CD4-positive, alpha-beta memory T cell (primary cell): ENCODE data around the gene C3orf22. TPM values are rescaled to one million over a fixed set of nuclear protein-coding genes. Genes with fewer than 3 reads are reported as not detected.

Experiments used
- CTCF ChIA-PET: fragments of 350-600 bp; sonication (Branson Sonifier 250); formaldehyde crosslinking; loops from one replicate; lab custom pipeline; 2021; ENCODE audit warnings: inconsistent platforms; ENCODE audit not compliant: partially characterized antibody; lab: Charles Lee
- POLR2A ChIA-PET: fragments of 350-600 bp; sonication (Branson Sonifier 250); formaldehyde crosslinking; loops from one replicate; lab custom pipeline; 2021; ENCODE audit not compliant: partially characterized antibody; lab: Charles Lee
- DNase-seq, 5 donors: peaks; one replicate each; pipeline versions ENCODE4 v3.0.0 to v3.0.0-alpha.2; 2020 to 2022; ENCODE audit warnings: mixed read lengths in 1 of 5
- H3K27ac ChIP-seq: one replicate; pipeline ENCODE4 v1.7.0; 2013; ENCODE audit warnings: low read depth, low read length
- H3K27me3 ChIP-seq: 2 replicates; pipeline ENCODE4 v1.7.0; 2013; ENCODE audit warnings: mild to moderate bottlenecking, low read length, moderate library complexity; ENCODE audit not compliant: insufficient read depth
- H3K36me3 ChIP-seq: 2 replicates; pipeline ENCODE4 v1.7.0; 2013; ENCODE audit warnings: mild to moderate bottlenecking, low read length, moderate library complexity; ENCODE audit not compliant: insufficient read depth
- H3K4me1 ChIP-seq: 2 replicates; pipeline ENCODE4 v1.7.0; 2013; ENCODE audit warnings: mild to moderate bottlenecking, low read length, moderate library complexity; ENCODE audit not compliant: insufficient read depth
- H3K4me3 ChIP-seq, 2 donors: one replicate each; pipeline ENCODE4 v1.7.0; 2013; ENCODE audit warnings: low read length in 2 of 2, mild to moderate bottlenecking in 1 of 2
- H3K9me3 ChIP-seq, 2 donors: one replicate each; pipeline ENCODE4 v1.7.0; 2013; ENCODE audit warnings: low read length in 2 of 2, control low read depth in 1 of 2; ENCODE audit not compliant: control insufficient read depth in 1 of 2
- H3K27ac Mint-ChIP-seq, 7 donors: one replicate each; pipeline ENCODE4 v1.8.0; 2020 to 2021; ENCODE audit warnings: mixed read lengths in 7 of 7, mild to moderate bottlenecking in 6 of 7, inconsistent platforms in 3 of 7, moderate library complexity in 3 of 7
- H3K27me3 Mint-ChIP-seq, 2 donors: one replicate each; pipeline ENCODE4 v1.8.0; 2020 to 2021; ENCODE audit warnings: mixed read lengths in 2 of 2
- H3K36me3 Mint-ChIP-seq, 2 donors: one replicate each; pipeline ENCODE4 v1.8.0; 2020 to 2021; ENCODE audit warnings: mixed read lengths in 2 of 2, inconsistent platforms in 1 of 2, mild to moderate bottlenecking in 1 of 2
- H3K4me1 Mint-ChIP-seq, 4 donors: one replicate each; pipeline ENCODE4 v1.8.0; 2020 to 2021; ENCODE audit warnings: mixed read lengths in 4 of 4, mild to moderate bottlenecking in 1 of 4
- H3K4me3 Mint-ChIP-seq, 8 donors: one replicate each; pipeline ENCODE4 v1.8.0; 2020 to 2021; ENCODE audit warnings: mixed read lengths in 8 of 8, mild to moderate bottlenecking in 7 of 8, moderate library complexity in 6 of 8, inconsistent platforms in 3 of 8
- H3K9me3 Mint-ChIP-seq, 8 donors: one replicate each; pipeline ENCODE4 v1.8.0; 2020 to 2021; ENCODE audit warnings: mixed read lengths in 8 of 8, mild to moderate bottlenecking in 5 of 8, inconsistent platforms in 3 of 8, moderate library complexity in 1 of 8
- intact Hi-C: fragments of 100-400 bp; cut with micrococcal nuclease; formaldehyde crosslinking; loops from one replicate; pipeline ENCODE4 v1.15.1; 2023
- polyA plus RNA-seq, 2 donors: library from polyadenylated mRNA; unstranded; fragments of 300-500 nt; fragmentation: Illumina TruSeq; gene quantifications; one replicate each; pipeline ENCODE4 v1.2.3, GENCODE V29; 2021
- total RNA-seq, 2 experiments: library from RNA; stranded (reverse); gene quantifications; one replicate each; pipeline ENCODE4 v1.2.3, GENCODE V29; 2021

Gene C3orf22
- total and polyA plus RNA-seq, 4 experiments from 2014 or later, result not detected

- Mint-ChIP-seq H3K4me3 (no peak overlapping the region), H3K4me1 (no peaks in the 10 kb centered on the region), H3K36me3 (no peaks in the 10 kb centered on the region), H3K9me3 (peaks cover 0 to 4% (median 3%) of the 10 kb centered on the region in 8 donors), H3K27me3 (peaks cover under 1 to 2% of the 10 kb centered on the region in 2 donors), H3K27ac (no peak overlapping the region)
- intact Hi-C loops, result no loop called here
- H3K27ac ChIP-seq, result no peak overlapping the region
- CTCF ChIA-PET, result no interaction called here
- no peaks in the 10 kb centered on the region for H3K4me1 ChIP-seq
- POLR2A ChIA-PET, result no interaction called here
- no peaks in the 10 kb centered on the region for H3K27me3 ChIP-seq
- no peak for DNase-seq
- no peak overlapping the region for H3K4me3 ChIP-seq
- no peaks in the 10 kb centered on the region for H3K9me3 ChIP-seq
- no peaks in the 10 kb centered on the region for H3K36me3 ChIP-seq
Observed at GRCh38 chr3:126556637-126557414, 1.9 kb downstream of the C3orf22 start.

- H3K27me3 ChIP-seq, result no peaks in the 10 kb centered on the region
- H3K9me3 Mint-ChIP-seq, result no peaks in the 10 kb centered on the region
- no peak overlapping the region for H3K27ac Mint-ChIP-seq
- intact Hi-C loops, result no loop called here
- H3K4me3 Mint-ChIP-seq, result no peak overlapping the region
- H3K9me3 ChIP-seq, result no peaks in the 10 kb centered on the region
- no peaks in the 10 kb centered on the region for H3K4me1 ChIP-seq
- no peak overlapping the region for H3K4me3 ChIP-seq
- no peak overlapping the region for H3K27ac ChIP-seq
- no peaks in the 10 kb centered on the region for H3K4me1 Mint-ChIP-seq
- CTCF ChIA-PET, result interaction anchor here (1.5 kb wide), 1 partner anchor 34 kb away, joined by 6 read pairs; no protein-coding TSS in a partner anchor
- no peaks in the 10 kb centered on the region for H3K36me3 Mint-ChIP-seq
- POLR2A ChIA-PET, result no interaction called here
- peaks cover 0 to under 1% of the 10 kb centered on the region in 2 donors for H3K27me3 Mint-ChIP-seq
- DNase-seq, result no peak
- no peaks in the 10 kb centered on the region for H3K36me3 ChIP-seq
Observed at GRCh38 chr3:126555795-126556636, 2.7 kb downstream of the C3orf22 start.

- CTCF ChIA-PET, result interaction anchor here (1.5 kb wide), 1 partner anchor 33 kb away, joined by 6 read pairs; no protein-coding TSS in a partner anchor
- intact Hi-C loops, result no loop called here
- no peak overlapping the region for H3K4me3 ChIP-seq
- no peak overlapping the region for H3K4me3 Mint-ChIP-seq
- POLR2A ChIA-PET, result no interaction called here
- H3K4me1 Mint-ChIP-seq, result no peaks in the 10 kb centered on the region
- H3K27me3 ChIP-seq, result no peaks in the 10 kb centered on the region
- no peak overlapping the region for H3K27ac ChIP-seq
- H3K9me3 Mint-ChIP-seq, result no peaks in the 10 kb centered on the region
- H3K4me1 ChIP-seq, result no peaks in the 10 kb centered on the region
- no peaks in the 10 kb centered on the region for H3K36me3 ChIP-seq
- no peak overlapping the region for H3K27ac Mint-ChIP-seq
- no peaks in the 10 kb centered on the region for H3K9me3 ChIP-seq
- peaks cover 0 to 2% of the 10 kb centered on the region in 2 donors for H3K27me3 Mint-ChIP-seq
- DNase-seq, result no peak
- no peaks in the 10 kb centered on the region for H3K36me3 Mint-ChIP-seq
Observed at GRCh38 chr3:126554560-126555525, 3.9 kb downstream of the C3orf22 start.

- H3K27ac ChIP-seq, result no peak overlapping the region
- no peak for DNase-seq
- CTCF ChIA-PET, result interaction anchor here (1.2 kb wide), 1 partner anchor 23 kb away, joined by 3 read pairs; no protein-coding TSS in a partner anchor
- Mint-ChIP-seq H3K27me3 (peaks cover 0 to 2% of the 10 kb centered on the region in 2 donors), H3K9me3 (no peaks in the 10 kb centered on the region), H3K27ac (no peak overlapping the region), H3K4me1 (no peaks in the 10 kb centered on the region), H3K36me3 (no peaks in the 10 kb centered on the region), H3K4me3 (no peak overlapping the region)
- H3K9me3 ChIP-seq, result no peaks in the 10 kb centered on the region
- no peaks in the 10 kb centered on the region for H3K27me3 ChIP-seq
- no peaks in the 10 kb centered on the region for H3K4me1 ChIP-seq
- intact Hi-C loops, result no loop called here
- no peaks in the 10 kb centered on the region for H3K36me3 ChIP-seq
- POLR2A ChIA-PET, result no interaction called here
- H3K4me3 ChIP-seq, result no peak overlapping the region
Observed at GRCh38 chr3:126553284-126554084, 5.2 kb downstream of the C3orf22 start.

GRCh38 chr3:126552688-126553283 is 5.9 kb downstream of the C3orf22 start:
- H3K9me3 Mint-ChIP-seq, result no peaks in the 10 kb centered on the region
- no peak overlapping the region for H3K27ac Mint-ChIP-seq
- Histone ChIP-seq H3K36me3 (no peaks in the 10 kb centered on the region), H3K27ac (no peak overlapping the region), H3K9me3 (no peaks in the 10 kb centered on the region), H3K27me3 (no peaks in the 10 kb centered on the region), H3K4me1 (no peaks in the 10 kb centered on the region), H3K4me3 (no peak overlapping the region)
- intact Hi-C loops, result no loop called here
- ChIA-PET CTCF (interaction anchor here (0.9 to 1.2 kb wide), 2 partner anchors 24 to 30 kb away, joined by 3 read pairs; no protein-coding TSS in a partner anchor), POLR2A (no interaction called here)
- H3K36me3 Mint-ChIP-seq, result no peaks in the 10 kb centered on the region
- no peaks in the 10 kb centered on the region for H3K4me1 Mint-ChIP-seq
- peaks cover 0 to 2% of the 10 kb centered on the region in 2 donors for H3K27me3 Mint-ChIP-seq
- H3K4me3 Mint-ChIP-seq, result no peak overlapping the region
- DNase-seq, result no peak
